B cell (primary cell): ENCODE measurements around the gene CENPP. TPM values are rescaled to one million over a fixed set of nuclear protein-coding genes. Genes with fewer than 3 reads are reported as not detected.

Source experiments
- ATAC-seq: fragments of 200-7000 bp; cut with Tn5 transposase; one replicate; pipeline ENCODE4 v1.10.0; 2021; ENCODE audit warnings: low read depth, mild to moderate bottlenecking, moderate number of reproducible peaks, moderate library complexity
- CTCF ChIA-PET: fragments of 350-600 bp; sonication (Branson Sonifier 250); formaldehyde crosslinking; loops from one replicate; lab custom pipeline; 2021; ENCODE audit warnings: antibody characterized with exemption, inconsistent platforms; lab: Charles Lee
- POLR2A ChIA-PET: fragments of 350-600 bp; sonication (Branson Sonifier 250); formaldehyde crosslinking; loops from one replicate; lab custom pipeline; 2021; ENCODE audit warnings: antibody characterized with exemption; lab: Charles Lee
- DNase-seq: peaks from one replicate; pipeline ENCODE4 v3.0.0; 2013
- H2AFZ ChIP-seq: 2 replicates; pipeline ENCODE4 v1.6.1; 2012; ENCODE audit warnings: mild to moderate bottlenecking, low read depth, low read length; ENCODE audit not compliant: insufficient read depth, poor library complexity, severe bottlenecking
- H3K27ac ChIP-seq, 2 donors: 1 replicate in 1 of 2; 2 replicates in 1 of 2; pipeline ENCODE4 v1.5.1; 2012 to 2013; ENCODE audit warnings: low read length in 2 of 2, mild to moderate bottlenecking in 2 of 2, moderate library complexity in 1 of 2
- H3K27me3 ChIP-seq, 4 experiments: fragments of 200-600 bp in 1 of 4; sonication (generic) in 1 of 4; replicated peaks in 1 of 4; 1 replicate in 2 of 4; 2 replicates in 2 of 4; pipeline versions ENCODE4 v1.6.1 to v1.7.0; 2013 to 2016; ENCODE audit warnings: low read length in 3 of 4, mild to moderate bottlenecking in 2 of 4, mixed read lengths in 1 of 4, moderate library complexity in 1 of 4; ENCODE audit not compliant: insufficient read depth in 4 of 4, control insufficient read depth in 3 of 4; ENCODE audit errors: control extremely low read depth in 1 of 4
- H3K36me3 ChIP-seq, 2 experiments: replicated peaks in 1 of 2; 1 replicate in 1 of 2; 2 replicates in 1 of 2; pipeline versions ENCODE4 v1.6.1 to v1.7.1; 2013; ENCODE audit warnings: low read length in 1 of 2; ENCODE audit not compliant: insufficient read depth in 2 of 2, control insufficient read depth in 1 of 2; ENCODE audit errors: control extremely low read depth in 1 of 2, extremely low read depth in 1 of 2
- H3K4me1 ChIP-seq, 2 donors: fragments of 200-600 bp in 1 of 2; sonication (generic) in 1 of 2; 1 replicate in 1 of 2; 2 replicates in 1 of 2; pipeline versions ENCODE4 v1.5.1 to v1.6.1; 2013 to 2017; ENCODE audit warnings: low read length in 2 of 2; ENCODE audit not compliant: control insufficient read depth in 2 of 2, insufficient read depth in 2 of 2
- H3K4me2 ChIP-seq: replicated peaks from 2 replicates; pipeline ENCODE3; 2012; ENCODE audit warnings: mild to moderate bottlenecking, low read depth, low read length; ENCODE audit not compliant: poor library complexity, severe bottlenecking
- H3K4me3 ChIP-seq, 5 experiments: fragments of 200-600 bp in 1 of 5; sonication (generic) in 1 of 5; 1 replicate in 3 of 5; 2 replicates in 2 of 5; pipeline versions ENCODE4 v1.5.1 to v1.7.0; 2011 to 2016; ENCODE audit warnings: low read length in 4 of 5, mild to moderate bottlenecking in 4 of 5, low read depth in 2 of 5, control low read depth in 1 of 5, moderate library complexity in 1 of 5; ENCODE audit not compliant: insufficient read depth in 1 of 5; ENCODE audit errors: control extremely low read depth in 1 of 5, extremely low read depth in 1 of 5
- H3K79me2 ChIP-seq: fragments of 200-600 bp; sonication (generic); one replicate; pipeline ENCODE4 v1.6.0; 2016; ENCODE audit warnings: low read length; ENCODE audit not compliant: control insufficient read depth, insufficient read depth
- H3K9ac ChIP-seq: fragments of 200-600 bp; sonication (generic); 2 replicates; pipeline ENCODE4 v1.6.1; 2017; ENCODE audit warnings: mild to moderate bottlenecking, low read length, moderate library complexity
- H3K9me3 ChIP-seq, 3 donors: one replicate each; pipeline versions ENCODE4 v1.6.1 to v1.7.1; 2013; ENCODE audit warnings: low read length in 2 of 3; ENCODE audit not compliant: control insufficient read depth in 2 of 3, insufficient read depth in 1 of 3; ENCODE audit errors: control extremely low read depth in 1 of 3
- H4K20me1 ChIP-seq: 2 replicates; pipeline ENCODE4 v1.6.0; 2012; ENCODE audit warnings: mild to moderate bottlenecking, low read length; ENCODE audit not compliant: insufficient read depth, control insufficient read depth, poor library complexity, severe bottlenecking
- H3K27ac Mint-ChIP-seq: one replicate; pipeline ENCODE4 v1.8.0; 2021; ENCODE audit warnings: mixed read lengths
- H3K27me3 Mint-ChIP-seq: one replicate; pipeline ENCODE4 v1.8.0; 2021; ENCODE audit warnings: mixed read lengths
- H3K4me1 Mint-ChIP-seq: one replicate; pipeline ENCODE4 v1.8.0; 2021; ENCODE audit warnings: mixed read lengths
- H3K4me3 Mint-ChIP-seq: one replicate; pipeline ENCODE4 v1.8.0; 2021; ENCODE audit warnings: mixed read lengths
- H3K9me3 Mint-ChIP-seq: one replicate; pipeline ENCODE4 v1.8.0; 2022; ENCODE audit warnings: mixed read lengths; ENCODE audit not compliant: insufficient read depth
- EZH2 ChIP-seq: IDR thresholded peaks from 2 replicates; pipeline ENCODE4 v1.6.1; 2012; ENCODE audit warnings: borderline replicate concordance, low read depth, mild to moderate bottlenecking, moderate library complexity, low read length; ENCODE audit not compliant: insufficient read depth, poor library complexity, severe bottlenecking
- WGBS: methylation state at CpG from one replicate; pipeline ENCODE4 v1.1.5; 2013; ENCODE audit warnings: missing lambda C conversion rate; ENCODE audit not compliant: insufficient coverage; 5-methylcytosine and 5-hydroxymethylcytosine counted together
- intact Hi-C: fragments of 100-400 bp; cut with micrococcal nuclease; formaldehyde crosslinking; loops from one replicate; pipeline ENCODE4 v1.10.0; 2022
- polyA plus RNA-seq: library from polyadenylated mRNA; depleted of rRNA; stranded (reverse); fragments of >200 nt; gene quantifications from 2 replicates; pipeline ENCODE4 v1.2.3, GENCODE V29; 2012
- total RNA-seq, 2 donors: library from RNA; stranded (reverse); fragments of 120-200 nt in 1 of 2; gene quantifications; 1 replicate in 1 of 2; 2 replicates in 1 of 2; pipeline versions ENCODE4 v1.2.3 to v1.2.4, GENCODE V29; 2013 to 2022
- TF ChIP-seq, protein P1 (sequence below): fragments of 200-600 bp; IDR thresholded peaks from one replicate; pipeline ENCODE4 v1.8.0; 2022; ENCODE audit warnings: antibody characterized with exemption, mild to moderate bottlenecking

Gene CENPP
- total and polyA plus RNA-seq, 2 donors (not counting 1 experiment from before 2014, with no cell fraction given) = 1.4 to 6.2 TPM

DNA sequence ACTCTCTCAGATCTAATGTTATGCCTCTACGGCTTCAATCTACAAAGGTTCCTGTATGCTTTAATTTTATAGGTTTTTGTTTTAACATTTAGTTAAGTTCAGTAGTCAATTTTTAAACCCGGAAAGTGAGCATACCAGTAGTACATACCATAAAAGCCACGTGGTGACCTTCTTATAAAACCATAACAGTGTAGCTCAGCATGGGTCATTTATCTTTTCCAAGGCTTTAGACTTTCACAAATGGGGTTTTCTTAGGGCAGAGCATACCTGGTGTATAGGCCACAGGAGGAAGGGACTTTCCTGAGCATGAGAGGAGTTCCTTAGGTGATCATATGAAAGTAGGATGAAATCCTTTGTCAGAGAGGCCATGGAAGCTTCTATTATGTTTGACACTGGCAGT is 186.9 kb downstream of the CENPP start:
- no peak for DNase-seq

DNA sequence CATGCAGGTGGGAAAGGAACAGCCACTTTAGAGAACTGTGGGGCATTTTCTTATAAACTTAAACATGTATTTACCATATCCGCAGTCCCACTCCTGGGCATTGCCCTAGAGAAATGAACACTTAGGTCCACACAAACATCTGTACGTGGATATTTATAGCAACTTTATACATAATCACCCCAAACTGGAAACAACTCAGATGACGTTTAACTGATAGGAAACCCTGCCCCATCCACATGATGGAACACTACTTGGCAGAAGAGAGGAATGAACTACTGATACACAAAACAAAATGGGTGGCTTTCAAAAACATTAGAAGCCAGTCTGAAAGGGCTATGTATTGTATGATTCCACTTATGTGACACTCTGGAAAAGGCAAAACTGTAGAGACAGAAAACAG is 187.6 kb downstream of the CENPP start:
- no peaks in the 10 kb centered on the region for H4K20me1 ChIP-seq
- no peak overlapping the region for H3K4me3 Mint-ChIP-seq
- H3K27me3 Mint-ChIP-seq = no peaks in the 10 kb centered on the region
- ChIA-PET CTCF (no interaction called here), POLR2A (no interaction called here)
- no peak overlapping the region for H3K9ac ChIP-seq
- no peak overlapping the region for H3K27ac Mint-ChIP-seq
- WGBS = 100% methylated on average over 2 of the region's 3 CpGs
- H3K4me3 ChIP-seq = no peak overlapping the region
- no peak overlapping the region for H3K27ac ChIP-seq
- no peak overlapping the region for H3K4me2 ChIP-seq
- H2AFZ ChIP-seq = no peak overlapping the region
- H3K9me3 ChIP-seq = no peaks in the 10 kb centered on the region
- ATAC-seq = no peak
- TF ChIP-seq, protein P1, sequence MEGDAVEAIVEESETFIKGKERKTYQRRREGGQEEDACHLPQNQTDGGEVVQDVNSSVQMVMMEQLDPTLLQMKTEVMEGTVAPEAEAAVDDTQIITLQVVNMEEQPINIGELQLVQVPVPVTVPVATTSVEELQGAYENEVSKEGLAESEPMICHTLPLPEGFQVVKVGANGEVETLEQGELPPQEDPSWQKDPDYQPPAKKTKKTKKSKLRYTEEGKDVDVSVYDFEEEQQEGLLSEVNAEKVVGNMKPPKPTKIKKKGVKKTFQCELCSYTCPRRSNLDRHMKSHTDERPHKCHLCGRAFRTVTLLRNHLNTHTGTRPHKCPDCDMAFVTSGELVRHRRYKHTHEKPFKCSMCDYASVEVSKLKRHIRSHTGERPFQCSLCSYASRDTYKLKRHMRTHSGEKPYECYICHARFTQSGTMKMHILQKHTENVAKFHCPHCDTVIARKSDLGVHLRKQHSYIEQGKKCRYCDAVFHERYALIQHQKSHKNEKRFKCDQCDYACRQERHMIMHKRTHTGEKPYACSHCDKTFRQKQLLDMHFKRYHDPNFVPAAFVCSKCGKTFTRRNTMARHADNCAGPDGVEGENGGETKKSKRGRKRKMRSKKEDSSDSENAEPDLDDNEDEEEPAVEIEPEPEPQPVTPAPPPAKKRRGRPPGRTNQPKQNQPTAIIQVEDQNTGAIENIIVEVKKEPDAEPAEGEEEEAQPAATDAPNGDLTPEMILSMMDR = no peak
- TF ChIP-seq EZH2 = no peak
- H3K79me2 ChIP-seq = no peaks in the 10 kb centered on the region
- peaks cover 6% of the 10 kb centered on the region for H3K4me1 Mint-ChIP-seq
- no peaks in the 10 kb centered on the region for H3K9me3 Mint-ChIP-seq
- H3K4me1 ChIP-seq = no peaks in the 10 kb centered on the region
- DNase-seq = no peak
- H3K27me3 ChIP-seq = no peaks in the 10 kb centered on the region
- intact Hi-C loops = no loop called here
- H3K36me3 ChIP-seq = no peaks in the 10 kb centered on the region

More for the DNA sequence above, 186.9 kb downstream of the CENPP start:
- Histone ChIP-seq H4K20me1 (no peaks in the 10 kb centered on the region), H3K36me3 (no peaks in the 10 kb centered on the region), H3K79me2 (no peaks in the 10 kb centered on the region), H3K4me1 (no peaks in the 10 kb centered on the region), H3K4me2 (no peak overlapping the region), H3K9ac (no peak overlapping the region), H2AFZ (no peak overlapping the region), H3K27ac (no peak overlapping the region), H3K4me3 (no peak overlapping the region), H3K9me3 (no peaks in the 10 kb centered on the region), H3K27me3 (no peaks in the 10 kb centered on the region)
- WGBS = no CpG with 5 or more reads among the region's 3 CpGs
- H3K9me3 Mint-ChIP-seq = no peaks in the 10 kb centered on the region
- peaks cover 6% of the 10 kb centered on the region for H3K4me1 Mint-ChIP-seq
- H3K27me3 Mint-ChIP-seq = no peaks in the 10 kb centered on the region
- H3K27ac Mint-ChIP-seq = no peak overlapping the region
- intact Hi-C loops = no loop called here
- ChIA-PET POLR2A (no interaction called here), CTCF (no interaction called here)
- no peak for TF ChIP-seq EZH2
- TF ChIP-seq, protein P1 = no peak
- no peak overlapping the region for H3K4me3 Mint-ChIP-seq
- no peak for ATAC-seq
